ENCODE data around the gene RPF1. TPM values are rescaled to one million over a fixed set of nuclear protein-coding genes. Genes with fewer than 3 reads are reported as not detected.

RPF1 gene
- total and polyA plus RNA-seq, 2 of the 4 experiments (the other 2 are of a cell fraction) = 28.4 to 30.3 TPM

- ChIA-PET CTCF (interaction anchor here (0.6 kb wide), 1 partner anchor 128 kb away, joined by 3 read pairs; no protein-coding TSS in a partner anchor), POLR2A (ENCODE audit: unreplicated experiment) (interaction anchor here (0.6 kb wide), 1 partner anchor 161 kb away, joined by 3 read pairs; no protein-coding TSS in a partner anchor)
- H2BK15ac ChIP-seq (ENCODE audit: low read depth, low read length) = no peak overlapping the region
Measured at GRCh38 chr1:84452436-84452835, 26.6 kb upstream of the RPF1 start.

More at GRCh38 chr1:84452436-84452835, 26.6 kb upstream of the RPF1 start:
- no TSS peak for BruUV-seq (replicated peaks)
- WGBS, 2 experiments (ENCODE audit: extremely low coverage in 2 of 2, insufficient read length in 1 of 2) = no CpG with 5 or more reads among the region's 3 CpGs
- Histone ChIP-seq H2BK5ac (ENCODE audit: low read depth, low read length, poor library complexity, severe bottlenecking) (no peak overlapping the region), H3K9ac (ENCODE audit: low read depth, low read length) (no peak overlapping the region), H3K4me3 (ENCODE audit: insufficient read depth, low read depth, low read length) (no peak overlapping the region), H3K23ac (ENCODE audit: low read depth, low read length) (no peak overlapping the region), H3K56ac (ENCODE audit: extremely low read depth, insufficient read depth, low read length) (no peak overlapping the region), H2AK9ac (replicated peaks; ENCODE audit: low read depth, low read length, poor library complexity) (no peak overlapping the region), H2BK120ac (ENCODE audit: low read depth, low read length) (no peak overlapping the region), H3K18ac (ENCODE audit: low read depth, low read length) (no peak overlapping the region), H3K4me2 (ENCODE audit: low read depth, low read length) (no peak overlapping the region), H3K4me1 (ENCODE audit: control insufficient read depth, insufficient read depth, low read length) (no peaks in the 10 kb centered on the region), H4K20me1 (ENCODE audit: insufficient read depth, low read length) (no peaks in the 10 kb centered on the region), H4K8ac (ENCODE audit: low read depth in 2 of 2, low read length in 2 of 2) (no peak overlapping the region), H3K27ac (ENCODE audit: insufficient read depth, low read length) (no peak overlapping the region), H3K27me3 (ENCODE audit: control insufficient read depth, insufficient read depth, low read length) (peaks cover 20% of the 10 kb centered on the region), H3K14ac (replicated peaks; ENCODE audit: low read depth, low read length) (no peak overlapping the region), H2BK20ac (ENCODE audit: low read depth, low read length) (no peak overlapping the region), H4K91ac (ENCODE audit: insufficient read depth, low read depth, low read length) (no peak overlapping the region), H3K9me3 (ENCODE audit: control insufficient read depth, insufficient read depth, low read length) (no peaks in the 10 kb centered on the region), H3K79me1 (ENCODE audit: low read depth in 1 of 2, low read length in 2 of 2) (no peaks in the 10 kb centered on the region), H3K36me3 (ENCODE audit: control insufficient read depth, insufficient read depth, low read length) (no peaks in the 10 kb centered on the region), H2AFZ (replicated peaks; ENCODE audit: low read length, poor library complexity) (no peak overlapping the region), H3K4ac (ENCODE audit: low read depth, low read length) (no peak overlapping the region), H2AK5ac (ENCODE audit: low read depth, low read length) (no peak overlapping the region), H3K9me1 (ENCODE audit: insufficient read depth, low read length) (no peaks in the 10 kb centered on the region), H4K5ac (ENCODE audit: low read depth, low read length) (no peak overlapping the region)
- in situ Hi-C loops (cut with MboI; ENCODE audit: low sequenced_read_pairs) (no loop called here), intact Hi-C loops (cut with micrococcal nuclease) (no loop called here), dilution Hi-C loops (cut with HindIII; ENCODE audit: low sequenced_read_pairs, unreplicated experiment) (no loop called here)
- no peak for DNase-seq
- ATAC-seq (ENCODE audit: low read depth) = no peak
- TF ChIP-seq RCOR1 (IDR thresholded peaks at IDR 0.05; ENCODE audit: insufficient replicate concordance, low read length) = no peak
- no peak for TF ChIP-seq CTCF (conservative IDR thresholded peaks at IDR 0.05; ENCODE audit: low read depth, low read length)
- TF ChIP-seq POLR2A (IDR thresholded peaks at IDR 0.05; ENCODE audit: low read depth, low read length) = no peak
- no peak for TF ChIP-seq MAFK (IDR thresholded peaks at IDR 0.05; ENCODE audit: low read depth, low read length)
- no peak for TF ChIP-seq MAZ (IDR thresholded peaks at IDR 0.05; ENCODE audit: borderline replicate concordance, low read depth, low read length)
- TF ChIP-seq RFX5 (IDR thresholded peaks at IDR 0.05; ENCODE audit: low read depth, low read length) = no peak
- TF ChIP-seq ELK1 (IDR thresholded peaks at IDR 0.05; ENCODE audit: borderline replicate concordance, low read depth, low read length) = no peak
- no peak for TF ChIP-seq FOS (IDR thresholded peaks at IDR 0.05; ENCODE audit: low read depth, low read length)
- no peak for TF ChIP-seq USF2 (IDR thresholded peaks at IDR 0.05; ENCODE audit: low read depth, low read length)
- no peak for TF ChIP-seq SMC3 (IDR thresholded peaks at IDR 0.05; ENCODE audit: low read depth, low read length)
- no peak for TF ChIP-seq CEBPB (IDR thresholded peaks at IDR 0.05; ENCODE audit: low read depth, low read length)
- TF ChIP-seq RAD21 (IDR thresholded peaks at IDR 0.05; ENCODE audit: low read length) = no peak

Data from IMR-90 (cell line).